ENCODE measurements around the gene E2F7.
"Not testable (repeated sequence)": the region's sequence is repeated elsewhere in the genome, so short reads cannot be mapped to it uniquely, and the experiment has no call there.

E2F7 gene

GRCh38 chr12:77065361-77066204 is at the start of gene E2F7:
Gene E2F7 (minus strand): TSS chr12:77065569. CDS start chr12:77064635, 934 bp downstream.
- peak; percentile 99 for DNase-seq (ENCODE audit: low spot score)

- DNase-seq (ENCODE audit: low spot score), result no peak
Measured at GRCh38 chr12:77113971-77114370, 48.6 kb upstream of the E2F7 start.

GRCh38 chr12:77108707-77109106 is 43.3 kb upstream of the E2F7 start:
- DNase-seq (ENCODE audit: low spot score), result no peak

GRCh38 chr12:77107121-77107520 is 41.8 kb upstream of the E2F7 start:
- no peak for DNase-seq (ENCODE audit: low spot score)

GRCh38 chr12:77104792-77105191 is 39.4 kb upstream of the E2F7 start:
- DNase-seq (ENCODE audit: low spot score), result peak; percentile 35

GRCh38 chr12:77104286-77104685 is 38.9 kb upstream of the E2F7 start:
- DNase-seq (ENCODE audit: low spot score), result no peak

- DNase-seq (ENCODE audit: low spot score), result peak; percentile 55
Measured at GRCh38 chr12:77102691-77103090, 37.3 kb upstream of the E2F7 start.

GRCh38 chr12:77102123-77102522 is 36.8 kb upstream of the E2F7 start:
- DNase-seq (ENCODE audit: low spot score), result no peak

- DNase-seq (ENCODE audit: low spot score), result no peak
Measured at GRCh38 chr12:77099799-77100198, 34.4 kb upstream of the E2F7 start.

GRCh38 chr12:77097846-77098245 is 32.5 kb upstream of the E2F7 start:
- DNase-seq (ENCODE audit: low spot score), result no peak

GRCh38 chr12:77092227-77092626 is 26.9 kb upstream of the E2F7 start:
- DNase-seq (ENCODE audit: low spot score), result not testable (repeated sequence)

GRCh38 chr12:77089686-77090220 is 24.4 kb upstream of the E2F7 start:
- no peak for DNase-seq (ENCODE audit: low spot score)

GRCh38 chr12:77087427-77087826 is 22.1 kb upstream of the E2F7 start:
- peak; percentile 68 for DNase-seq (ENCODE audit: low spot score)

GRCh38 chr12:77082021-77082420 is 16.7 kb upstream of the E2F7 start:
- no peak for DNase-seq (ENCODE audit: low spot score)

- DNase-seq (ENCODE audit: low spot score), result no peak
Measured at GRCh38 chr12:77079631-77080030, 14.3 kb upstream of the E2F7 start.

- no peak for DNase-seq (ENCODE audit: low spot score)
Measured at GRCh38 chr12:77078231-77078630, 12.9 kb upstream of the E2F7 start.

- DNase-seq (ENCODE audit: low spot score), result no peak
Measured at GRCh38 chr12:77076886-77077285, 11.5 kb upstream of the E2F7 start.

GRCh38 chr12:77073894-77074293 is 8.5 kb upstream of the E2F7 start:
- not testable (repeated sequence) for DNase-seq (ENCODE audit: low spot score)

- no peak for DNase-seq (ENCODE audit: low spot score)
Measured at GRCh38 chr12:77072833-77073495, 7.6 kb upstream of the E2F7 start.

- DNase-seq (ENCODE audit: low spot score), result no peak
Measured at GRCh38 chr12:77070800-77071449, 5.6 kb upstream of the E2F7 start.

GRCh38 chr12:77070382-77070781 is 5.0 kb upstream of the E2F7 start:
- no peak for DNase-seq (ENCODE audit: low spot score)

GRCh38 chr12:77064896-77065360 is 441 bp downstream of the E2F7 start:
- no peak for DNase-seq (ENCODE audit: low spot score)
